HCEC 1CT (cell line): ENCODE measurements around the gene NEDD8.
"Not testable (repeated sequence)": the region's sequence is repeated elsewhere in the genome, so short reads cannot be mapped to it uniquely, and the experiment has no call there.

Source experiments
- DNase-seq: peaks from one replicate; pipeline ENCODE4 v3.0.0-alpha.2; 2017

Gene NEDD8

GRCh38 chr14:24245350-24245749 lies 13.2 kb upstream of the NEDD8 start:
- DNase-seq: not testable (repeated sequence)

- DNase-seq: no peak
Measured at GRCh38 chr14:24243336-24243836, 11.2 kb upstream of the NEDD8 start.

GRCh38 chr14:24241829-24242443 lies 9.8 kb upstream of the NEDD8 start:
- peak; percentile 97 for DNase-seq

DNA sequence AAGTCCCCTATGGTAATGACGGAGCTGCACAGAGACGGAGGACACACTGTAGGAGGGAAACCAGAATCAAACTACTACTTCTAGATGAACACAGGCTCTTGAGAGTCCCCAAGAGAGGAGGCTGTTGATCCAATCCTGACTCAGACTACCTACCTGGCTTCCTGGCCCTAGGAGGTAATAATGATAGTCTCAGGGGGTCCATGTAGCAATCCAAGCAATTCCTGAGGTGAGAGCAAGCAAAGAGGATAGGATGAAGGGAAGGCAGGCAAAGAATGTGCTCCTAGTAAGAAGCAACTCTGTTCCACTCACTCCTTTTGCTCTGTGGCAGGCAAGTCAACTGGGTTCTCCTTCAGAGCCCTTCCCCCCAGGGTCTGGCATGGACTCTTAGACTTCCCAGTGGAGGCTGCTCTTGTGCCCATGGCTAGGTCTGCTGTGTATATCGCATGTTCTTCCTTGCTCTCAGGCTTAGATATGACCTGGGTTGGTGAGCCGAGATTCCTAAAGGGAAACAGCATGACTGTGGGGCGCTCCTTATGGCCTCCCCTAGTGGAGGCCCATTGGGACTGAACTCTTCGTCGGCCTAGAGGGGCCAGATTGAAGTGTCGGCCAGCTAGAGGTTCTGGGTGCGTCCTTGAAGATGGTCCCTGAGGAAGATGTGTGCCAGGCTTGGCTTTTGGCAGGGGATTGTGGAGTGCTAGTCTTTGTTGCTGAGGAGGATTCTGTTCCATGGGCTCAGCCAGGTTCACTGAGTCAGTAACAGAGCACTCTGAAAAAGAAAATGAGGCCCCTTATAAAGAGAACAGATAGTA lies 8.1 kb upstream of the NEDD8 start:
- DNase-seq: no peak

DNA sequence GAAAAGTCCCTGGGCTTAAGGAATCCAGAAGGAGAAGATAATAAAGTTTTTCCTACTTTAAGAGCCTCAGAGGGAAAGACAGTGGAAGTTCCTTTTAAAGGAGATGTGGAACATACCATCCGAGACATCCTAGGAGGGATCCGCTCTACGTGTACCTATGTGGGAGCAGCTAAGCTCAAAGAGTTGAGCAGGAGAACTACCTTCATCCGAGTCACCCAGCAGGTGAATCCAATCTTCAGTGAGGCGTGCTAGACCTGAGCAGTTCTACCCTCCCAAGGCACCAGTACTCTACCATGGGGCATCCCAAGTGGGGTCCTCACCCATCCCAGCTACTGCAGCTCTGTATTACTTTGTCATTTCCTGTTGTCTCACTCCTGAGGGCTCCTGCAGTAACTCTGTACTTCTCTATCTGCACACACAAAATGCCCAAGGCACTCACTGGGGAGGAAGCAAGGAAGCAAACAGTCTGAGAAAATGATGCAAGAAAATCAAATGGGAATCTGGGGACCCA lies 6.4 kb upstream of the NEDD8 start:
- DNase-seq: no peak

DNA sequence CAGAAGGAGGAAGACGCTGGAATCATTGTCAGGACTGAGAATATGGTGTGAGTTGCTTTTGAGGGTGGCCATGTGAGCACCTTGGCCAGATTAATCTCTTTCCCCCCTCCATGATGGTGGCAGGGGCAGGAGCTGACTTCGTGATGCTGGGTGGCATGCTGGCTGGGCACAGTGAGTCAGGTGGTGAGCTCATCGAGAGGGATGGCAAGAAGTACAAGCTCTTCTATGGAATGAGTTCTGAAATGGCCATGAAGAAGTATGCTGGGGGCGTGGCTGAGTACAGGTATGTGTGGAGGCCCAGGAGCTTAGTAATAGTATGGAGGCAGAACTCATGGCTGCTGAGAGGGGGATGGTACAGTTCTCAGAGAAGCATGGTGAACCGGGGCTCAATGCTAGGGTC lies 6.0 kb upstream of the NEDD8 start:
- DNase-seq: no peak

- DNase-seq: no peak
Measured at GRCh38 chr14:24237463-24237955, 5.3 kb upstream of the NEDD8 start.

DNA sequence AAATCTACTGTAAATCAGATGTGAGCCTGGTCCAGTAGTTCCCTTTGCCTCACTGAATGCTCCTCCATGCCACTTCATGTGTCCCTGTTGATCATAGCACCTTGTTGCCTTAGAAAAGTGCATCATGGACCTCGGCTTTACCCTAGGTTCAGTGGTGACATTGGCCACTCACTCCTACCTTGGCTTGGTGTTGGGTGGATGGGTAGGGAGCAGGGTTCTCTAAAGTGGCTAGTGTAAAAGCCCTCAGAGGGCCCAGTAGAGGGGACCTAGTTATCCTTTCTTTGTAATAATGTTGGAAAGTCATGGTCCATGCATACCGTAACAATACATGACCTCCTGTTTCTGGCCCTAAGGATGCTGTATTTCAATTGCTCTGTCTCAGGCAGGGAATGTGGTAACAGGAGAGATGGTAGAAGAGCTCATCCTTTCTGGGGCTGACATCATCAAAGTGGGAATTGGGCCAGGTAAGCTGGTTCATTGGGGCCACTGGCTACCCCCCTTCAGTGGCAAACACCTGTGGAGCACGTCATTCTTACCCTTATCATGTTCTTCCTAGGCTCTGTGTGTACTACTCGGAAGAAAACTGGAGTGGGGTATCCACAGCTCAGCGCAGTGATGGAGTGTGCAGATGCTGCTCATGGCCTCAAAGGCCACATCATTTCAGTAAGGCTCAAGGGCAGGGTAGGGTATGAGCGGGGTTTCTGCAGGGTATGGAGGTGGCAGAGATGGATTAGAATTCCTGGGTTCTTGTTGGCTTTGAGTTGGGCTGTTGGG lies 4.7 kb upstream of the NEDD8 start:
- DNase-seq: no peak

GRCh38 chr14:24235804-24236688 lies 3.9 kb upstream of the NEDD8 start:
- no peak for DNase-seq

DNA sequence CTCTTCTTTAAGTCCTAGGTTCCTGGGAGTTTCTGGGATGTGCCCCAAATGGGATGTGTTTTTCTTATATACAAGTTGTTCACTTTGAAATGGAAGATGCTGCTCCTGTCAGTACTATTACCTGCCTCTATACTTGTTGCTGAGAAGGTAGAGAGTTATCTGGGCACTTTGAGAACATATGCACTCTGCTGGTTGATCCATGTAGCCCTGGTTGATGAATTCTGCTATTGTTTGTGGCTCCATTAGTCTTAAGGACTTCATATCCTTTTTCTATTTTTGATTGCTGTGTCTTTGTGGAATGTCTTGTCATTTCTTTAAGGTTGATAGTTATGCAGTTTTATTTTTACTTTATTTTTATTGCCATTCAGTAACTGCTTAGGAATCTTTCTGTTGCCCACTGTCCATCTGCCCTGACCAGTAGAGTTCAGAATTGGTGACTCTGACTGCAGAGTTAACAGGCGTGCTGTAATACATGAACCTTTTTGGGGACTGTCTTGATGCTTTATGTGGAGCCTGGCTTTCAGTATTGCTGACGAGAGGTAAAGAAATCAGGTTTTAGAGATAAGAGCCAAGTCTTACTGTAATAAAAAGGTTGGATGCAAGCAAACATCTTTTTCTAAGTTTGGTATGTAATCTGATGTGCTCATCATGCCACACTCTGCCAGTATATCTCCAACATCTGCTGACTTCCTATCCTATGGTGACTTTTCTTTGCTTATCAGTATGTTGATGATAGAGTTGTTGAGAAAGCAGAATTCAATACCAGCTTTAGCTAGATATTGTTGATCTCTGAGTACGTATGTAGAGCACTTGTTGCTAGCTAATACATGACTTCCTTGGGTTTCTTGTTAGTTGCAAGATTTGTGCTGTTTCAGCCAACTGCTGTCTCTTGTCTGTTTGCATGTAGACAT lies 2.2 kb upstream of the NEDD8 start:
- no peak for DNase-seq

- no peak for DNase-seq
Measured at GRCh38 chr14:24233538-24233866, 1.3 kb upstream of the NEDD8 start.

GRCh38 chr14:24232645-24233537 lies 724 bp upstream of the NEDD8 start, which contains the start of gene GMPR2:
TSS of gene GMPR2 (plus strand) at chr14:24232929. CDS start at chr14:24233254, 325 bp downstream.
- DNase-seq: peak; percentile 11

DNA sequence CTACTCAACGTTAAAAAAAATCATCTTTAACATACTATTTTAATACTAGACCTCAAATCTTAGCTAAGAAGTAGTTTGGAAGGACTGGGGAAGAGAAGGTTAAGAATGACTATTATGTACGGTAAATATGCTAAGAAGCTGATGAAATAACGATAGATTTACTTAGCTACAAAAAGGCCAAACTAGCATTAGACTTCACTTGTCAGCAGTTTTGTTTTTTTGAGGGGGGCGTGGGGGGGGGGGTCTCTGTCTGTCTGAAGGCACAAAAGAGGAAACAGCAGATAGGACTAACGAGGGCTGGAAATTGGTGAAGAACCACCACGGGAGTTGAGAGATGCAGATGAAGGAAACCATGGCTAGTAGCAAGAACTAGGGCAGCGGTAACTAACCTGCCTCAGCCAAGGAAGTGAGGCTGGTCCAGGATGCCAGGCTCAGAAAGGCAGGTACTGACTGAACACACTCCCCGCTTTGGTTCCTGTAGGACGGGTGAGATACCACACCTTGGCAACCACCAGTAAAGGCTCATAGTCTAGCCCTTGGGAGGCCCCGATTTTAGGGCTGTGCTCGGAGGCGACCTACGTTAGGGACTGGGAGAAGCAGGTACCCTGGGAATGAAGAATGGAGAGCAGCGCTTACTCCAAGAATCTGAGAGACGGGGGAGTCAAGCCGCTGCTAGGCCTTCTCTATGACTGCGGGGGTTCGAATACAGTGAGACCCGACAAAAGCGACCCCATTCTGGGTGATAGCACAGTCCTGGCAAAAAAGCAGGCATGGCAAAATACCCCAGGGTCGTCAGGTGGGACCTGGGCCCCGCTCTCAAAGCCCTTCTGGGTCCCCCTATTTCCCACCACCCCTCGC lies 675 bp downstream of the NEDD8 start:
- no peak for DNase-seq

- no peak for DNase-seq
Measured at GRCh38 chr14:24228902-24229301, 3.3 kb downstream of the NEDD8 start.

- no peak for DNase-seq
Measured at GRCh38 chr14:24226473-24226872, 5.7 kb downstream of the NEDD8 start.

- DNase-seq: peak; percentile 94
Measured at GRCh38 chr14:24224618-24225071, 7.5 kb downstream of the NEDD8 start.

- DNase-seq: not testable (repeated sequence)
Measured at GRCh38 chr14:24222987-24223386, 9.2 kb downstream of the NEDD8 start.

DNA sequence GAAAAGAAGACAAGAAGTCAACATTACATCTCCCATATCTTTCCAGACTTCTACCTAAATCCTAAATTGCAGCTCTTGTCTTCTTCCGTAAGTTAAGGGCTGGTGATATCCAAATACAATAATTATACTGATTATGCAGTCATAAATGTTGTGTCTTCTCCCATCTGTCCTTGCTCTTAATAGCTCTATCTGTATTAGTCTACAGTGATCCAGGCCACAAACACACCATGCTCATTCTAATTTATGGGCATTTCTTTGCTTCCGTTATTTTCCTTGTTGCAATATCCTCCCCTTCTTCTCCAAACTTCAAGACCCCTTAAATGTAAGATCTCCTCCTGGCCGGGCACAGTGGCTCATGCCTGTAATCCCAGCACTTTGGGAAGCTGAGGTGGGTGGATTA lies 12.6 kb downstream of the NEDD8 start:
- DNase-seq: no peak

DNA sequence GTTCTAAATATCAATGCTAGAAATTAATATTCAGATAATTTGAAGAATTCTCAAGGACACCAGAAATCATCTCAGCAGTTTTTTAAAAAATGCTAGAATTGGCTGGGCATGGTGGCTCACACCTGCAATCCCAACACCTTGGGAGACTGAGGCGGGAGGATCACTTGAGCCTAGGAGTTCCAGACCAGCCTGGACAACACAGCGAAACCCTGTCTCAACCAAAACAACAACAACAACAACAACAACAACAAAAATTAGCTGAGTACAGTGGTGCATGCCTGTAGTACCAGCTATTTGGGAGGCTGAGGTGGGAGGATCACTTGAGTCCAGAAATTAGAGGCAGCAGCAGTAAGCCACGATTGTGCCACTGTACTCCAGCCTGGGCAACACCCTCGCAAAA lies 13.1 kb downstream of the NEDD8 start:
- DNase-seq: no peak
